ENCODE results near the gene FAM3D.

DNA sequence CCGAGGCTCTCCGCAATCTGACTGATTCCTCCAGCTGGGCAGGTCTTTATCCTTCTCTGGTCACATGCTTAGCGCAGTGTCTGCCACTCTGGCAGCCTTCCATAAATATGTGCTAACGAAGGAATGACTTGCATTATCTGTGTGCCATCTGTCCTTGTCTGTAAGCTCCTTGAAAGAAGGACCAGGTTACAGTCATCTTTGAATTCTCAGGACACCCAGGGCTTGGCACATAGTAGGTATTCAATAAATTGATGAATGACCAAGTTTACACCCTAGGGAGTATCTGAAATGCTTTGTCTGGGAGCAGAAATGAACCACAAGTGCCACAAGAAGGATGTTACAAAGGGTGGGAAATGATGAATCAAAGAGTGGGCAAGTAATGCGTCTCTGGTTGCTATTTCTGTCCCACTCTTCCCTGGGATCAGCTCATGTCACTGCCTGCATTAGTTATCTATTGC is 16.5 kb upstream of the FAM3D start:
- TF ChIP-seq TAF1 (IDR thresholded peaks at IDR 0.05; ENCODE audit: borderline replicate concordance, insufficient read depth, low read length) (no peak), POLR2AphosphoS5 (IDR thresholded peaks at IDR 0.05; ENCODE audit: low read depth, low read length) (no peak)
- TF ChIP-seq, protein P1, sequence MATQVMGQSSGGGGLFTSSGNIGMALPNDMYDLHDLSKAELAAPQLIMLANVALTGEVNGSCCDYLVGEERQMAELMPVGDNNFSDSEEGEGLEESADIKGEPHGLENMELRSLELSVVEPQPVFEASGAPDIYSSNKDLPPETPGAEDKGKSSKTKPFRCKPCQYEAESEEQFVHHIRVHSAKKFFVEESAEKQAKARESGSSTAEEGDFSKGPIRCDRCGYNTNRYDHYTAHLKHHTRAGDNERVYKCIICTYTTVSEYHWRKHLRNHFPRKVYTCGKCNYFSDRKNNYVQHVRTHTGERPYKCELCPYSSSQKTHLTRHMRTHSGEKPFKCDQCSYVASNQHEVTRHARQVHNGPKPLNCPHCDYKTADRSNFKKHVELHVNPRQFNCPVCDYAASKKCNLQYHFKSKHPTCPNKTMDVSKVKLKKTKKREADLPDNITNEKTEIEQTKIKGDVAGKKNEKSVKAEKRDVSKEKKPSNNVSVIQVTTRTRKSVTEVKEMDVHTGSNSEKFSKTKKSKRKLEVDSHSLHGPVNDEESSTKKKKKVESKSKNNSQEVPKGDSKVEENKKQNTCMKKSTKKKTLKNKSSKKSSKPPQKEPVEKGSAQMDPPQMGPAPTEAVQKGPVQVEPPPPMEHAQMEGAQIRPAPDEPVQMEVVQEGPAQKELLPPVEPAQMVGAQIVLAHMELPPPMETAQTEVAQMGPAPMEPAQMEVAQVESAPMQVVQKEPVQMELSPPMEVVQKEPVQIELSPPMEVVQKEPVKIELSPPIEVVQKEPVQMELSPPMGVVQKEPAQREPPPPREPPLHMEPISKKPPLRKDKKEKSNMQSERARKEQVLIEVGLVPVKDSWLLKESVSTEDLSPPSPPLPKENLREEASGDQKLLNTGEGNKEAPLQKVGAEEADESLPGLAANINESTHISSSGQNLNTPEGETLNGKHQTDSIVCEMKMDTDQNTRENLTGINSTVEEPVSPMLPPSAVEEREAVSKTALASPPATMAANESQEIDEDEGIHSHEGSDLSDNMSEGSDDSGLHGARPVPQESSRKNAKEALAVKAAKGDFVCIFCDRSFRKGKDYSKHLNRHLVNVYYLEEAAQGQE (IDR thresholded peaks at IDR 0.05; ENCODE audit: insufficient read depth in 1 of 2, low read depth in 2 of 2, low read length in 2 of 2): no peak
